GM21786 (cell line): Measurements from ENCODE around the gene POLR3A.

Source experiments
- ATAC-seq: cut with Tn5 transposase; IDR thresholded peaks from one replicate; pipeline ENCODE4 v1.9.1; 2021; ENCODE audit not compliant: unreplicated experiment

POLR3A gene

GRCh38 chr10:77959887-77960455 lies 69.3 kb downstream of the POLR3A start:
- no peak for ATAC-seq

GRCh38 chr10:77959384-77959783 lies 69.9 kb downstream of the POLR3A start:
- ATAC-seq, result no peak

GRCh38 chr10:77955136-77955535 lies 74.2 kb downstream of the POLR3A start:
- ATAC-seq, result no peak

GRCh38 chr10:77949167-77949566 lies 80.1 kb downstream of the POLR3A start:
- no peak for ATAC-seq

- no peak for ATAC-seq
Observed at GRCh38 chr10:77946084-77946483, 83.2 kb downstream of the POLR3A start.

GRCh38 chr10:77944519-77944918 lies 84.8 kb downstream of the POLR3A start:
- ATAC-seq, result no peak

- ATAC-seq, result no peak
Observed at GRCh38 chr10:77943121-77943901, 86.0 kb downstream of the POLR3A start.

GRCh38 chr10:77941790-77942189 lies 87.5 kb downstream of the POLR3A start:
- no peak for ATAC-seq

GRCh38 chr10:77940627-77941026 lies 88.7 kb downstream of the POLR3A start:
- no peak for ATAC-seq

GRCh38 chr10:77940225-77940624 lies 89.1 kb downstream of the POLR3A start:
- no peak for ATAC-seq

- no peak for ATAC-seq
Observed at GRCh38 chr10:77939561-77940001, 89.7 kb downstream of the POLR3A start.

GRCh38 chr10:77936697-77937567 lies 92.4 kb downstream of the POLR3A start:
- no peak for ATAC-seq

- ATAC-seq, result no peak
Observed at GRCh38 chr10:77932016-77932715, 97.1 kb downstream of the POLR3A start.

- no peak for ATAC-seq
Observed at GRCh38 chr10:77927402-77928246, 101.7 kb downstream of the POLR3A start.

- ATAC-seq, result peak; percentile 49
Observed at GRCh38 chr10:77926566-77927401, 102.5 kb downstream of the POLR3A start, which contains the start of gene DLG5. DLG5 (minus strand) TSS chr10:77926755; CDS start chr10:77926520, 235 bp downstream.

- peak; percentile 35 for ATAC-seq
Observed at GRCh38 chr10:77925795-77926565, 103.3 kb downstream of the POLR3A start.

GRCh38 chr10:77925410-77925794 lies 103.9 kb downstream of the POLR3A start:
- ATAC-seq, result no peak

GRCh38 chr10:77922566-77923179 lies 106.6 kb downstream of the POLR3A start:
- ATAC-seq, result no peak
